HepG2 (cell line): Measurements from ENCODE around the gene ZNF446. TPM values are rescaled to one million over a fixed set of nuclear protein-coding genes. Genes with fewer than 3 reads are reported as not detected.
A peak's percentile ranks its signal among the peaks of the same experiment; 100 is the strongest.

Source experiments
- AGO1 ChIP-seq: fragments of 200-400 bp; formaldehyde crosslinking; IDR thresholded peaks from 2 replicates; pipeline ENCODE4 v1.6.1; 2017; ENCODE audit warnings: mild to moderate bottlenecking, low read depth, low read length, moderate library complexity; ENCODE audit not compliant: poor library complexity, severe bottlenecking
- ATM ChIP-seq: fragments of 450-650 bp; IDR thresholded peaks from 2 replicates; pipeline ENCODE4 v1.7.1; 2017; ENCODE audit warnings: mild to moderate bottlenecking, borderline replicate concordance
- CBFB ChIP-seq: sonication (generic); formaldehyde crosslinking; IDR thresholded peaks from 2 replicates; pipeline ENCODE4 v1.4.0; 2020; ENCODE audit warnings: missing genetic modification reagents
- EHMT2 ChIP-seq: fragments of 200-600 bp; sonication (generic); IDR thresholded peaks from 2 replicates; pipeline ENCODE4 v1.7.0; 2017; ENCODE audit warnings: antibody characterized with exemption, low read depth, low read length, borderline replicate concordance
- ELF1 ChIP-seq: sonication (generic); formaldehyde crosslinking; IDR thresholded peaks from 2 replicates; pipeline ENCODE4 v1.4.0; 2020; ENCODE audit warnings: missing genetic modification reagents
- ELF4 ChIP-seq: sonication (generic); formaldehyde crosslinking; IDR thresholded peaks from 2 replicates; pipeline ENCODE4 v1.5.0; 2020; ENCODE audit warnings: missing genetic modification reagents, mild to moderate bottlenecking, moderate library complexity, borderline replicate concordance
- ISL2 ChIP-seq: sonication (generic); formaldehyde crosslinking; IDR thresholded peaks from 2 replicates; pipeline ENCODE4 v1.5.0; 2020; ENCODE audit warnings: missing genetic modification reagents
- MIER2 ChIP-seq: IDR thresholded peaks from 2 replicates; pipeline ENCODE4 v1.6.1; 2016; ENCODE audit warnings: missing biosample characterization, missing genetic modification reagents
- MYC ChIP-seq: sonication (generic); formaldehyde crosslinking; IDR thresholded peaks from 2 replicates; pipeline ENCODE4 v1.9.0; 2021; ENCODE audit warnings: missing genetic modification reagents, borderline replicate concordance
- NFATC3 ChIP-seq: sonication (generic); formaldehyde crosslinking; IDR thresholded peaks from 2 replicates; pipeline ENCODE4 v1.5.1; 2020; ENCODE audit warnings: mild to moderate bottlenecking, missing genetic modification reagents
- NFRKB ChIP-seq: fragments of 450-650 bp; IDR thresholded peaks from 2 replicates; pipeline ENCODE4 v1.6.1; 2017
- SMYD3 ChIP-seq: sonication (generic); formaldehyde crosslinking; IDR thresholded peaks from 2 replicates; pipeline ENCODE4 v1.8.1; 2023; ENCODE audit warnings: mild to moderate bottlenecking, missing genetic modification reagents
- ZEB1 ChIP-seq: IDR thresholded peaks from 2 replicates; pipeline ENCODE4 v1.6.1; 2012; ENCODE audit warnings: mild to moderate bottlenecking, low read depth, inconsistent platforms; ENCODE audit not compliant: insufficient replicate concordance
- ZNF225 ChIP-seq: sonication (generic); formaldehyde crosslinking; IDR thresholded peaks from 2 replicates; pipeline ENCODE4 v1.4.0; 2020; ENCODE audit warnings: mild to moderate bottlenecking, missing genetic modification reagents
- ZNF335 ChIP-seq: sonication (generic); formaldehyde crosslinking; IDR thresholded peaks from 2 replicates; pipeline ENCODE4 v1.4.0; 2020; ENCODE audit warnings: missing genetic modification reagents
- ZNF558 ChIP-seq: sonication (generic); formaldehyde crosslinking; IDR thresholded peaks from 2 replicates; pipeline ENCODE4 v1.9.0; 2022; ENCODE audit warnings: mild to moderate bottlenecking, missing genetic modification reagents, borderline replicate concordance
- ZNF577 ChIP-seq: sonication (generic); formaldehyde crosslinking; IDR thresholded peaks from 2 replicates; pipeline ENCODE4 v1.4.0; 2020; ENCODE audit warnings: mild to moderate bottlenecking, low read depth, missing genetic modification reagents, borderline replicate concordance
- ZNF747 ChIP-seq: sonication (generic); formaldehyde crosslinking; IDR thresholded peaks from 2 replicates; pipeline ENCODE4 v1.8.1; 2023; ENCODE audit warnings: missing genetic modification reagents, mild to moderate bottlenecking, borderline replicate concordance
- ZNF775 ChIP-seq: sonication (generic); formaldehyde crosslinking; IDR thresholded peaks from 2 replicates; pipeline ENCODE4 v1.4.0; 2020; ENCODE audit warnings: missing genetic modification reagents, mild to moderate bottlenecking, moderate library complexity, borderline replicate concordance
- ZNF788 ChIP-seq: sonication (generic); formaldehyde crosslinking; IDR thresholded peaks from 2 replicates; pipeline ENCODE4 v1.5.0; 2020; ENCODE audit warnings: mild to moderate bottlenecking, missing genetic modification reagents, borderline replicate concordance
- ZNF883 ChIP-seq: sonication (generic); formaldehyde crosslinking; IDR thresholded peaks from 2 replicates; pipeline ENCODE4 v1.5.1; 2020; ENCODE audit warnings: mild to moderate bottlenecking, missing genetic modification reagents; ENCODE audit errors: not compliant biosample characterization
- polyA plus RNA-seq, 8 experiments: library from polyadenylated mRNA; depleted of rRNA in 3 of 8; stranded (reverse) in 7 of 8; unstranded in 1 of 8; fragments of >200 nt; fragmentation: Illumina TruSeq in 4 of 8; extraction: Trizol in 4 of 8; gene quantifications; 2 replicates each; pipeline versions ENCODE4 v1.2.1 to v1.2.3, GENCODE V29; 2011 to 2016; ENCODE audit warnings: low read depth in 4 of 8, missing spikeins in 1 of 8, mixed read lengths in 1 of 8; ENCODE audit not compliant: insufficient read depth in 1 of 8
- total RNA-seq, 5 experiments: library from RNA; depleted of rRNA; stranded (reverse); fragments of >200 nt; fragmentation: Illumina TruSeq; extraction: Trizol; gene quantifications; 2 replicates each; pipeline ENCODE4 v1.2.3, GENCODE V29; 2016; ENCODE audit warnings: low read depth in 1 of 5
- TF ChIP-seq, protein P1 (sequence below): sonication (generic); formaldehyde crosslinking; IDR thresholded peaks from 2 replicates; pipeline ENCODE4 v1.8.1; 2022; ENCODE audit warnings: mild to moderate bottlenecking, missing genetic modification reagents
- TF ChIP-seq, protein P2 (sequence below): sonication (generic); formaldehyde crosslinking; IDR thresholded peaks from 2 replicates; pipeline ENCODE4 v1.4.0; 2020; ENCODE audit warnings: low read depth, missing genetic modification reagents
- TF ChIP-seq, protein P3 (sequence below): sonication (generic); formaldehyde crosslinking; IDR thresholded peaks from 2 replicates; pipeline ENCODE4 v1.5.1; 2020; ENCODE audit warnings: missing genetic modification reagents, mild to moderate bottlenecking, borderline replicate concordance

ZNF446 gene
- total and polyA plus RNA-seq, 2 of the 13 experiments (the other 11 are each of a cell fraction or from before 2014, with no cell fraction given) = 3.0 to 3.6 TPM

DNA sequence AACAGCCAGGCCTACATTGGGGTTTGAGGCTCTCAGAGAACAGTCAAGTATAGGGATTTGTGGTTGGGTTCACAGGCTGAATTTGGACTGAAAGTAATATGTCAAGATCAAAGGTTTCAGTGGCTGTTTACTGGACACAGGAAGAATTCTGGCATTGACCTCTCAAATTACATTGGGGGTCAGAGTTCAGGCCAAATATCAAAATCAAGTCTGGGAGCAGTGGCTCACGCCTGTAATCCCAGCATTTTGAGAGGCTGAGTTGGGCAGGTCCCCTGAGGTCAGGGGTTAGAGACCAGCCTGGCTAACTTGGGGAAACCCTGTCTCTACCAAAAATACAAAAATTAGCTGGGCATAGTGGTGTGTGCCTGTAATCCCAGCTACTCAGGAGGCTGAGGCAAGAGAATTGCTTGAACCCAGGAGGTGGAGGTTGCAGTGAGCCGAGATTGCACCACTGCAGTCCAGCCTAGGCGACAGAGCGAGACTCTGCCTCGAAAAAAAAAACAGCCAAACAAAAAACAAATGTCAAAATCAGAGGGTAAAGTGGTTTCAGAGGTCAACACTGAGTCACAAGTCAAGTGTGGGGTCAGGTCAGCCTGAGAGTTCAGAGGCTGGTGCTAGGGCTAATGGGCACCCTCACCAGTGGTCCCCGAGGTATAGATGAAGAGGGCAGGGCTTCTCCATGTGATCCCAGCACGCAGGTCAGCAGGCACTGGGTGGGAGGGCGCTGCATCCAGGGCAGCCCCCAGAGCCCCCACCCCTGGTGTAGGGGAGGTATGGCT lies 34.1 kb downstream of the ZNF446 start (continued):
- TF ChIP-seq ZNF225 (no peak), MIER2 (CRISPR knock-in tag) (no peak), ZEB1 (no peak), EHMT2 (no peak), ZNF558 (CRISPR knock-in tag) (peak; percentile 56; the same call in 1 of the 2 replicates), NFATC3 (CRISPR knock-in tag) (no peak), ELF1 (CRISPR knock-in tag) (no peak), ZNF335 (CRISPR knock-in tag) (no peak), ISL2 (CRISPR knock-in tag) (no peak), CBFB (CRISPR knock-in tag) (no peak), ELF4 (no peak), ZNF577 (CRISPR knock-in tag) (no peak), ZNF788 (no peak), SMYD3 (CRISPR knock-in tag) (no peak), ZNF775 (CRISPR knock-in tag) (no peak), ZNF883 (no peak), NFRKB (no peak), AGO1 (no peak), ZNF747 (CRISPR knock-in tag) (no peak), ATM (no peak), MYC (CRISPR knock-in tag) (no peak)
- TF ChIP-seq, protein P1, sequence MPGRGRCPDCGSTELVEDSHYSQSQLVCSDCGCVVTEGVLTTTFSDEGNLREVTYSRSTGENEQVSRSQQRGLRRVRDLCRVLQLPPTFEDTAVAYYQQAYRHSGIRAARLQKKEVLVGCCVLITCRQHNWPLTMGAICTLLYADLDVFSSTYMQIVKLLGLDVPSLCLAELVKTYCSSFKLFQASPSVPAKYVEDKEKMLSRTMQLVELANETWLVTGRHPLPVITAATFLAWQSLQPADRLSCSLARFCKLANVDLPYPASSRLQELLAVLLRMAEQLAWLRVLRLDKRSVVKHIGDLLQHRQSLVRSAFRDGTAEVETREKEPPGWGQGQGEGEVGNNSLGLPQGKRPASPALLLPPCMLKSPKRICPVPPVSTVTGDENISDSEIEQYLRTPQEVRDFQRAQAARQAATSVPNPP = no peak
- TF ChIP-seq, protein P2, sequence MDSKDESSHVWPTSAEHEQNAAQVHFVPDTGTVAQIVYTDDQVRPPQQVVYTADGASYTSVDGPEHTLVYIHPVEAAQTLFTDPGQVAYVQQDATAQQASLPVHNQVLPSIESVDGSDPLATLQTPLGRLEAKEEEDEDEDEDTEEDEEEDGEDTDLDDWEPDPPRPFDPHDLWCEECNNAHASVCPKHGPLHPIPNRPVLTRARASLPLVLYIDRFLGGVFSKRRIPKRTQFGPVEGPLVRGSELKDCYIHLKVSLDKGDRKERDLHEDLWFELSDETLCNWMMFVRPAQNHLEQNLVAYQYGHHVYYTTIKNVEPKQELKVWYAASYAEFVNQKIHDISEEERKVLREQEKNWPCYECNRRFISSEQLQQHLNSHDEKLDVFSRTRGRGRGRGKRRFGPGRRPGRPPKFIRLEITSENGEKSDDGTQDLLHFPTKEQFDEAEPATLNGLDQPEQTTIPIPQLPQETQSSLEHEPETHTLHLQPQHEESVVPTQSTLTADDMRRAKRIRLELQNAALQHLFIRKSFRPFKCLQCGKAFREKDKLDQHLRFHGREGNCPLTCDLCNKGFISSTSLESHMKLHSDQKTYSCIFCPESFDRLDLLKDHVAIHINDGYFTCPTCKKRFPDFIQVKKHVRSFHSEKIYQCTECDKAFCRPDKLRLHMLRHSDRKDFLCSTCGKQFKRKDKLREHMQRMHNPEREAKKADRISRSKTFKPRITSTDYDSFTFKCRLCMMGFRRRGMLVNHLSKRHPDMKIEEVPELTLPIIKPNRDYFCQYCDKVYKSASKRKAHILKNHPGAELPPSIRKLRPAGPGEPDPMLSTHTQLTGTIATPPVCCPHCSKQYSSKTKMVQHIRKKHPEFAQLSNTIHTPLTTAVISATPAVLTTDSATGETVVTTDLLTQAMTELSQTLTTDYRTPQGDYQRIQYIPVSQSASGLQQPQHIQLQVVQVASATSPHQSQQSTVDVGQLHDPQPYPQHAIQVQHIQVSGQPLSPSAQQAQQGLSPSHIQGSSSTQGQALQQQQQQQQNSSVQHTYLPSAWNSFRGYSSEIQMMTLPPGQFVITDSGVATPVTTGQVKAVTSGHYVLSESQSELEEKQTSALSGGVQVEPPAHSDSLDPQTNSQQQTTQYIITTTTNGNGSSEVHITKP (CRISPR knock-in tag) = no peak
- TF ChIP-seq, protein P3, sequence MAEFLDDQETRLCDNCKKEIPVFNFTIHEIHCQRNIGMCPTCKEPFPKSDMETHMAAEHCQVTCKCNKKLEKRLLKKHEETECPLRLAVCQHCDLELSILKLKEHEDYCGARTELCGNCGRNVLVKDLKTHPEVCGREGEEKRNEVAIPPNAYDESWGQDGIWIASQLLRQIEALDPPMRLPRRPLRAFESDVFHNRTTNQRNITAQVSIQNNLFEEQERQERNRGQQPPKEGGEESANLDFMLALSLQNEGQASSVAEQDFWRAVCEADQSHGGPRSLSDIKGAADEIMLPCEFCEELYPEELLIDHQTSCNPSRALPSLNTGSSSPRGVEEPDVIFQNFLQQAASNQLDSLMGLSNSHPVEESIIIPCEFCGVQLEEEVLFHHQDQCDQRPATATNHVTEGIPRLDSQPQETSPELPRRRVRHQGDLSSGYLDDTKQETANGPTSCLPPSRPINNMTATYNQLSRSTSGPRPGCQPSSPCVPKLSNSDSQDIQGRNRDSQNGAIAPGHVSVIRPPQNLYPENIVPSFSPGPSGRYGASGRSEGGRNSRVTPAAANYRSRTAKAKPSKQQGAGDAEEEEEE (CRISPR knock-in tag) = no peak
